K562 (cell line): Measurements from ENCODE around the gene EXOC3L2. TPM values are rescaled to one million over a fixed set of nuclear protein-coding genes. Genes with fewer than 3 reads are reported as not detected.

ENCODE experiments used
- ARID3B ChIP-seq: fragments of 250-450 bp; sonication (Bioruptor Pico); IDR thresholded peaks from 2 replicates; pipeline ENCODE4 v1.4.0; 2020; ENCODE audit warnings: borderline replicate concordance
- CEBPZ ChIP-seq: fragments of 150-350 bp; IDR thresholded peaks from 2 replicates; pipeline ENCODE4 v1.6.1; 2014; ENCODE audit warnings: low read depth, mild to moderate bottlenecking, low read length, borderline replicate concordance
- CREB1 ChIP-seq, 2 experiments: sonication (generic) in 1 of 2; formaldehyde crosslinking in 1 of 2; IDR thresholded peaks; 2 replicates each; pipeline versions ENCODE4 v1.6.1 to v1.8.0; 2012 to 2022; ENCODE audit warnings: inconsistent platforms in 1 of 2, mild to moderate bottlenecking in 1 of 2, missing genetic modification reagents in 1 of 2, moderate library complexity in 1 of 2
- KDM5B ChIP-seq: fragments of 200-600 bp; sonication (generic); IDR thresholded peaks from 2 replicates; pipeline ENCODE4 v1.6.1; 2012; ENCODE audit warnings: low read depth, mild to moderate bottlenecking, moderate library complexity, low read length, control low read depth, inconsistent platforms; ENCODE audit not compliant: insufficient replicate concordance
- OTX1 ChIP-seq: fragments of 450-650 bp; formaldehyde crosslinking; IDR thresholded peaks from 2 replicates; pipeline ENCODE4 v1.4.0; 2022; ENCODE audit warnings: mild to moderate bottlenecking
- RAD21 ChIP-seq, 2 experiments: fragments of 250-450 bp in 1 of 2; fragments of 450-650 bp in 1 of 2; sonication (Bioruptor Pico) in 1 of 2; formaldehyde crosslinking in 1 of 2; IDR thresholded peaks in 1 of 2; conservative IDR thresholded peaks in 1 of 2; 2 replicates each; pipeline versions ENCODE4 v1.4.0 to v1.8.0; 2020 to 2022; ENCODE audit warnings: mild to moderate bottlenecking in 2 of 2, moderate library complexity in 1 of 2
- RBM22 ChIP-seq: fragments of 200-400 bp; formaldehyde crosslinking; IDR thresholded peaks from 2 replicates; pipeline ENCODE4 v1.6.1; 2018; ENCODE audit warnings: low read length, low read depth; ENCODE audit not compliant: poor library complexity, severe bottlenecking
- TCF3 ChIP-seq: sonication (generic); formaldehyde crosslinking; IDR thresholded peaks from 2 replicates; pipeline ENCODE4 v1.4.0; 2020; ENCODE audit warnings: mild to moderate bottlenecking, missing genetic modification reagents
- TEAD2 ChIP-seq: fragments of 450-650 bp; IDR thresholded peaks from 2 replicates; pipeline ENCODE4 v1.6.1; 2016; ENCODE audit warnings: missing genetic modification characterization, control low read depth, missing compliant biosample characterization
- ZNF586 ChIP-seq: fragments of 450-650 bp; formaldehyde crosslinking; conservative IDR thresholded peaks from 2 replicates; pipeline ENCODE4 v1.4.0; 2020; ENCODE audit warnings: mild to moderate bottlenecking, moderate library complexity
- polyA plus RNA-seq, 8 experiments: library from polyadenylated mRNA; depleted of rRNA in 4 of 8; stranded (reverse) in 5 of 8; unstranded in 3 of 8; fragments of >200 nt; fragmentation: Nextera tagmentation in 2 of 8; fragmentation: Illumina TruSeq in 1 of 8; extraction: Ambion mirVana in 2 of 8; extraction: Trizol in 1 of 8; gene quantifications; 2 replicates each; pipeline versions ENCODE4 v1.2.1 to v1.2.3, GENCODE V29; 2011 to 2014; ENCODE audit warnings: inconsistent platforms in 1 of 8, missing spikeins in 1 of 8
- total RNA-seq, 7 experiments: library from RNA; depleted of rRNA in 6 of 7; stranded (reverse); fragments of >200 nt in 6 of 7; fragmentation: Illumina TruSeq in 2 of 7; extraction: Trizol in 2 of 7; gene quantifications; 2 replicates each; pipeline versions ENCODE4 v1.2.1 to v1.2.3, GENCODE V29; 2011 to 2021; ENCODE audit warnings: low replicate concordance in 1 of 7

The EXOC3L2 gene
- total and polyA plus RNA-seq, 9 of the 15 experiments (the other 6 are each of a cell fraction or from before 2014, with no cell fraction given): 0.31 to 19.0 (median 2.4) TPM

GRCh38 chr19:45178262-45179071, 66.7 kb downstream of the EXOC3L2 start, which contains the start of gene BLOC1S3 (continued):
- TF ChIP-seq RAD21 (CRISPR knock-in tag; conservative IDR thresholded peaks at IDR 0.05 in 1 of 2, IDR thresholded peaks at IDR 0.05 in 1 of 2) (peak; percentile 13 to 38; a peak in 3 of 4 replicates), ARID3B (CRISPR knock-in tag) (no peak), TEAD2 (tag) (no peak), TCF3 (CRISPR knock-in tag) (peak; percentile 15; the same call in 1 of the 2 replicates), ZNF586 (CRISPR knock-in tag) (no peak), KDM5B (peak; percentile 36), CEBPZ (0 out of 2 replicates have a peak, but pooled peaks have one; percentile 54), OTX1 (CRISPR knock-in tag) (peak; percentile 61; the same call in 1 of the 2 replicates), CREB1 (IDR thresholded peaks at IDR 0.05) (peak; percentile 86), CREB1 (CRISPR knock-in tag; IDR thresholded peaks at IDR 0.05) (peak; percentile 93), RBM22 (no peak)
